TTC549 (cell line): ENCODE results near the gene DPP10.

Source experiments
- FAIRE-seq: peaks from 2 replicates; lab custom pipeline; 2012; peaks lifted over from hg19 to GRCh38; lab: Jason Lieb, UNC

DPP10 gene

DNA sequence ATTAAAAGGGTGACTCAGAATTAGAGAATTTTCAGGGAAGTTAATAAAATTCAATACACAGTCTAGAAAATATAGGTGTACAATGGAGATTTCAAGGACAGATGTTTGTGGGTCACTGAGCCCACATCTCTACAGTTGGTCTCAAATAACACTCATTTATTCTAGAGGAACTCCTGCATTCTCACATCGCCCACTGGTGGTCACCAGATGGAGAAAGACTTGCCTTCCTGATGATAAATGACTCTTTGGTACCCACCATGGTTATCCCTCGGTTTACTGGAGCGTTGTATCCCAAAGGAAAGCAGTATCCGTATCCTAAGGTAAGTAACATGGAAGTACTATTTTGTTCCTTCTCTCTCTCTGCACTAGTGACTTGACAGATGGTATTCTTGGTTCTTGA, 1297.1 kb downstream of the DPP10 start:
- FAIRE-seq: no peak

DNA sequence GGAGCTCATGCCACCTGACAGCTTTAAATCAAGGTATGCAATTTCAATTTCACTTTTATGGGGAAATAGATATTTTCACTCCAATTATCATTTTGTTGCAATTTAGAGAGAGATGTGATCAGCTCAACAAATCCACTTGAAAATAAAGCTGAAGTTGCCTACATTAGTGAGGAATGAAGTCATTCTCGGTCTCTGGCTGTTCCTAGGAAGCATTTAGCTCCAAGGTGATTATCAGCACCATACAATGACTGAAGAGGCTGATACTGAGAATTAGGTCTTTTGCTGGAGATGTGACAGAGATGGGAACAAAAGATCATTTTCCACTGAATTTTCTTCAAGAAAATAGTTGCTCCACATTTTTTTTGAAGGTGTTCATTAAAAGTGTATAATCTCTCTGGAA, 1303.7 kb downstream of the DPP10 start:
- no peak for FAIRE-seq

DNA sequence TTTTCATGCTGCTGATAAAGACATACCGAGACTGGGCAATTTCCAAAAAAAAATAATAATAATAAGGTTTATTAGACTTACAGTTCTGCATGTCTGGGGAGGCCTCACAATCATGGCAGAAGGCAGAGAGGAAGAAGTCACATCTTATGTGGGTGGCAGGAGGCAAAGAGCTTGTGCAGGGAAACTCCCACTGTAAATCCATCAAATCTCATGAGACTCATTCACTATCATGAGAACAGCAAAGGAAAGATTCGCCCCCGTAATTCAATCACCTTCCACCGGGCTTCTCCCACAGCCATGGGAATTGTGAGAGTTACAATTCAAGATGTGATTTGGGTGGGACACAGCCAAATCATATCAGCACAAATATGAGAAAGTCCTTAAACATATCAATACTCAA, 1314.8 kb downstream of the DPP10 start:
- FAIRE-seq: no peak

DNA sequence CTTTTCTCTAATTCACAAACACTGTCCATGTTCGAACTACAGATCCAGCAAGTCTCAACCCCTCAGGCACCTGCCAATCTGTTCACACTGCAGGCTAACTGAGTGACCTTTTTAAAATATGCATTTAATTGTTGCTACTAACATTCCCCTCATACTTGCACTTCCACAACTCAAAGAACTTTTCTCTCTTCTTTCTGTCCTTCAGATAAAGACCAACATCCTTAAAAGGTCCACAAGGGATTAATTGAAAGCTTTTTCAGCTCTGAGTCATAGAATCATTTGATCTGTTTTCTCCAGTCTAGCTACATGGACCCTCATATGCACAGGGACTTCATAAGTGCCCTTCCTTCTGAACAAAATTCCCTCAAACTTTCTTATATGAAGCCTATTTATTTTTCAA, 1321.2 kb downstream of the DPP10 start:
- no peak for FAIRE-seq

DNA sequence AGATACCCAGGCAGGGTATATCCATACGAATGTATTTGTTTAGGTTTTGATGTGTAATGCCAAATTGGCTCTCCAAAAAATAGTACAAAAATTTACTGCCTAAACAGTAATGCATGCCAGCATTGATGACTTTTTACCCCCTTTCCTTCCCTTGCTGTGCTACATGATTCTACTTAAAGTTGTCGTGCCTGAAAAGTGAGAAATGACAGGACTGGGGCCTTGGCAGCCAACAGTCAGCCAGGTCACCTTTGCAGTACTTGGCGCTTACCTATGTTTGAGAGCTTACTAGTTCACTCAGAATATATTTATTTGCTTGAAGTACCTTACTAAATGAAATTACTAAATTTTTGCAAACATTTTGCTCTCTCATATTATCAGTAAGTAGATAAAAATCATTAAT, 1329.1 kb downstream of the DPP10 start:
- no peak for FAIRE-seq

DNA sequence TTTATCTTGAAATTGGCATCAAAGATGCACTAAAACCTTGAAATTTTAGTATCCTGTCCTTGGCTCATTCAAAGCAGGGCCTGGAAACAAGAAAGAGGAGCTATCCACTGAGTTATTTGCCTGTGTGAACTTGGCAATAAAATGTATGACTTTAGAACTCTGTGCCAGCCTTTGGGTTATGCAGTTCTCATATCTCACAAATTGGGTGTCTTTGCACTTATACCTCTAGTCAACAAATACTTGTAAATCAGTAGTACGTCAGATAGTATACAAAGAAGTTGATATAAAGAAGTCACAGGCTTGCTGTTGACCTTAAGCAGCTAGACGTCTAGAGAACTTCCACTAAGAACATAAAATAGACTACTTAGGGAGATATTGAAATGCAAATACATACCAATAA, 1331.9 kb downstream of the DPP10 start:
- no peak for FAIRE-seq

DNA sequence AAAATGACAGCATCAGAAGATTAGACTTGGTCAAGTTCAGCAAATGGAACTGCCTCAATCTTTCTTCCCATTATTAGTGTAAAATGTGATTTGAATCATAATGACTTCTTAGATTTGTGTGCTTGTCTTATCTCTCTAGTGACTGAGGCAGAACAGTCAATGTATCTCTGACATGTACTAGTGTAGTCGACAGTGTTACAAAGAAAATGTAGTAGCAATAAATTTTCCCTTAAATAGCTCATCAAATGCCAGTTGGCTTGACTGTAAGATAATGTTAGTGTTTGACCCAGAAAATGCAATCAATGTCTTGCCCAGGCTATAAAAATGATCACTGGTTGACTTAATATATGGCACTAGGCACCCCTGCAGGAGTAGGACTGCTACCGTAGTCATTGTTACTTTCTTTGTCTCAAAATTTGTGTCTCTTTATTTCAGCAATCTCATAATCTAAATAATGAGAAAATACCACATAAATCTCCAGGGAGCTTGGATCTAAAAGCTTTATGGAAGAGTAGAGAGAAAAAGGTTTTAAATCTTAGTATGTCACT, 1336.7 kb downstream of the DPP10 start:
- FAIRE-seq: no peak

DNA sequence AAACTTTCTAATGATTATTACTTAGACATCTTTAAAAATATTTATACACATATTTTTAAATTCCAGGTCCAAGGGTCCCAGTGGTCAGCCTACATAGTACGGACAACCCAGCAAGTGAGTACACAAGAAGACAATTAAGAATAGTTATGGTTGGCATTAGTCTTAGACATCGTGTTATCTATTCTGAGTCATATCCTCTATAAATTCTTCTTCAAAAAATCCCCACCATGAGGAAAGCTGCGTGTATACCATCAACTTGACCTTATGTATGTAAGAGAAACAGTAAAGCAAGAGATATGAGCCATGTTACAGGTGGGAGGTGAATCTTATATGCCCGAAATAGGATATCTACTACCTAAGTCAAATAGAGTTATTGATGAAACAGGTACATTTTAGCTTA, 1339.8 kb downstream of the DPP10 start:
- no peak for FAIRE-seq

DNA sequence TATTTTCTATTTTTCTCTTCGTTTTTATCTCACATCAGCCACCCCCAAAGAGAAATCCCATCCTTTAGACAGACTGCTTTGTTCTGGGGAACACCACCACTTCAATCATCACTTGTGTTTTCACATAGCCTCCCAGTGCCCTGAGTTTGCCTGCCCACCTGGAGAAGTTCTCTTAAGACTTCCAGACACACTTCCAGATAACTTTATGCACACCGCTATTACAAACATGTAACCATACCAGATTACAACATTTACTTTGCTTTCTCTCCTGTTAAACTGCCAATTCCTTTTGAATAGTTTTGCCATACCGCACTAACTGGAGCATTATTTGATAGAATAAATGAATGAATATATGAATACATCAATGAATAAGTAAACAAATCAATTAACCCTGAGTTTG, 1353.6 kb downstream of the DPP10 start:
- FAIRE-seq: no peak

DNA sequence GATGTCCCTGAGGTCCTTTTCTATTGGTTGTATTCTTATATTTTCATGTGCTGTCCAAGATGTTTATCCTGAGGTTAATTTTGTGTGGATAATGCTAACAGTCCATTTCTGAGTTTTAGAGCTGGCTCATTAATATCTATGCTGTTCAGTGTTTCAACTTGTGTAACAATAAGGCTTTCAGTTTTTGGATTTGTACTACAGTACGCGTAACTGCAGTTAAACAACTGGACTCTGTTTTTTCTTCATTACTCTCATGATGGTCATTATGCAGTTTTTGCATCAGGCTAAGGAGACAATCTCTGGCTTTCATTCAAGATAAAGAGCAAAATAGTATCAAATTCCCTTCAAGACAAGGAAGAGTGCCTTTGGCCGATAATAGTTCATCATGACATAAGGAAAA, 1364.8 kb downstream of the DPP10 start:
- FAIRE-seq: no peak

DNA sequence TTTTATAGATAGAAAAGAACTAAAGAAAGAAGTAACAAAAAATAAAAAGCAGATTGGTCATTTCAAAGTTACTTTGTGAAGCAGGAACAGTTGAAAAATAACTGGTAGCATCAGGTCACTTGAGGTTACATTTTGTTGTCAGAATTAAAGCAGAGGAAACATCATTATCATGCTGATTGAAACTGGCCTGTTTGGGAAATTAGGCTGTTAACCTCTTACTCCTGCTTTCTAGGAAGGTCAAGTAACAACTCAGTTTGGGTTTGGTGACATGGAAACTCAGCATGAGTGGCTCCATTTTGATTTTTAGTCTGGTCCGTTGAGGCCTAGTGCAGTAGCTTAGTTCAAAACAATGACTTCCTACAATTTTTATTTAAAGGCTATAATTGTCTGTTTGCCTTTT, 1383.5 kb downstream of the DPP10 start:
- no peak for FAIRE-seq

DNA sequence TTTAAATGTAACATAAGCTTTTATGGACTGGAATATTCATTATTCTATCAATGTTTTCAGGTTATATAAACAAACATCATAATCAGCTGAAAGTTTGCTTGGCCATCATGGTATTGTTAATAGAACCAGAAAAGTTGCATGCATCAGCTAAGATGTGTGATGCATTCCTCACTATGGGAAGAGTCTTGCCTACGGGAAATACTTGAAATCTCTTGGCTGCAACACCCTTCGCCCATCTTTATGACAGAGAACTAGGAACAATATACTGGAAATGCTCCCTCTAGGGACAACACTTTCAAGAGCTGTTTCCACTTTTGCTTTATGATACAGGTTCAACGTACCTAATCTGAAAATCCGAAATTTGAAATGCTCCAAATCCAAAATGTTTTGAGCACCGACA, 1390.8 kb downstream of the DPP10 start:
- no peak for FAIRE-seq

DNA sequence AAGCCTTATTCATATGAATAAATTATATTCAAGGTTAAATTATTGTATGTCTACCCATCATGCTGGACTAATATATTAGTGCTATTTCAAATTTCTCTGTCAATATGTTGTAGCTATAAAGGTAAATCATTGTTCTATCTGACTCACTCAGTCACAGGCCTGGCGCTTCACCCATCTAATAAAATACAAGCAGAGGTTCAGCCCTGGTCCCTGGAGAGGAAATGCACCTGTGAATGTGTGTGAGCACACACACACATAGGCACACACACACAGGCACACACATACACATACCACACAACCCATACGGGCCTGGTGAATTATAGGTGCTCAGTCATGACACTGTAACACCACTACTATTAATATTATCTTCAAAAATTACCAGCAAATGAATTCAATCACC, 1396.1 kb downstream of the DPP10 start:
- FAIRE-seq: no peak

DNA sequence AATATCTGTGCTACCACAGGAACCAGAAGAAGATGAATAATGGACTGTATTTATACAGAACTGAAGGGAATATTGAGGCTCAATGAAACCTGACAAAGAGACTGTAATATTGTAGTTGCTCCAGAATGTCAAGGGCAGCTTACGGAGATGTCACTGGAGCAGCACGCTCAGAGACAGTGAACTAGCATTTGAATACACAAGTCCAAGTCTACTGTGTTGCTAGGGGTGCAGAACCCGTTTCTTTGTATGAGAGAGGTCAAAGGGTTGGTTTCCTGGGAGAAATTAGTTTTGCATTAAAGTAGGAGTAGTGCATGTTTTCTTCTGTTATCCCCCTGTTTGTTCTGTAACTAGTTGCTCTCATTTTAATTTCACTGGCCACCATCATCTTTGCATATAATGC, 1399.9 kb downstream of the DPP10 start:
- no peak for FAIRE-seq

DNA sequence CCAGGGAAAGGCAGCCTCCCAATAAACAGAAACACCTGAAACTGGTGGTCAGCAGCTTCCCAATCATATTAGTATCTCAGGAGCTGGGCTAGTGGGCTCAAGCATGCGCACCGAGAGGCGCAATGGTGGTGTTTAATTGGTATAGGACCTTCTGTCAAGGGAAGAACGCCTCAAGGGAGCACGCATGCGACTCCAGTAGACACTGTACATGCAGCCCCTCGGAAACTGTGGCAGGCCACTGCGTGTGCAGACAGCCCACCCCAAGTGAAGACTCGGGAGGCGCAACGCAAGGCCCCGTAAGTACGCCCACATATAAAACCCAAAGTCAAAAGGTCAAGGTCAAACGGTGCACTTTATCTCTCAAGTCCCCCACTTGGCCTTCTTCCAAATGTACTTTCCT, 1405.8 kb downstream of the DPP10 start:
- FAIRE-seq: no peak

DNA sequence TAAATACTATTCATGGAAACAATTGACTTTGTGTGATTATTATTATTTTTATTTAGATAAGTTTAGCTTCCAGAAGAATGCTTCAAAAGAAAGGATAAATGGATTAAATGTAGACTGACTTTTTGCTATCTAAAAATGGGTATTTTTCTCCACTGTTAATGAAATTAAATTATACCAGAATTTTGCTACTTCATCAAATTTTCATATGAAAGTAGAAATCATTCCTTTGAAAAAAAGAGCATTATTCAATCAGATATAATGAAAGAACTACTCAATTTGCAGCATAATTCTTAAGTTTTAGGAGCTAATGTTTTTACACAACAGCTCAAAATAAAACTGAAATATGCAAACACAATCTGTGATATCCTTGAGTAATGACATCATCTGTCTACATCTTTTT, 1424.6 kb downstream of the DPP10 start:
- no peak for FAIRE-seq

DNA sequence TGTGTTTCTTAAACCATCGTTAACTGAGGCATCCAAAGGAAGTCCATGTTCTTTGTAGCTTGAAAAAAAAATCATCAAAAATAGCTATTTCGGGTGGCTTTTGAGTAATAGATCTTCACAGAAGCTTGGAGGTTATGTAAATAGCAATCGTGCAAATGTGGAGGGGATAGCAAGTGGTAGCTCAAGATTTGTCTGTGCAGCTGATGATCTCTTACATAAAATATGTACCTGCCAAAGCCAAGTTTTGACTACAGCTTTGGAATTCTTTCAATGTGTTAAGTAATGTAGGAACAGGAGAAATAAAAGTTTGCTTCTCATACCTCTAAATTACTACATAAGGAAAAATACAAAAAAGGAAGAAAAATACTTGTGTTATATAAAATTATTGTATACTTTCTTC, 1432.0 kb downstream of the DPP10 start:
- no peak for FAIRE-seq

DNA sequence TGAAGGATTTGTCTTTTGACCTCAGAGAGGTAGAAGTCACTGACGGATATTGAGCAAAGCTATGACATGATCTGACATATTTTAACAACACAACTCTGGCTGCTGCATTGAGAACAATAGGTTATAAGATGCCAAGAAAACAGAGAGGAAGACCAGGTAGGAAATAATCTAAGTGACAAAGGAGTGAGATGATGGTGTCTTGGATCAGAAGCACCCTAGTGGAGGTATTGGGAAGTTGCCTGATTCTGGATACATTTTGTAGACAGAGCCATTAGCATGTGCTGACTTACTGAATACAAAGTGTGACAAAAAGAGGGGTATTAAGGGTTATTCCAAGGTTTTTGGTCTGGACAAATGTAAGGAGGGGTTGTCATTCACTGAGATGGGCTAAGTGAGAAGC, 1438.1 kb downstream of the DPP10 start:
- FAIRE-seq: no peak

DNA sequence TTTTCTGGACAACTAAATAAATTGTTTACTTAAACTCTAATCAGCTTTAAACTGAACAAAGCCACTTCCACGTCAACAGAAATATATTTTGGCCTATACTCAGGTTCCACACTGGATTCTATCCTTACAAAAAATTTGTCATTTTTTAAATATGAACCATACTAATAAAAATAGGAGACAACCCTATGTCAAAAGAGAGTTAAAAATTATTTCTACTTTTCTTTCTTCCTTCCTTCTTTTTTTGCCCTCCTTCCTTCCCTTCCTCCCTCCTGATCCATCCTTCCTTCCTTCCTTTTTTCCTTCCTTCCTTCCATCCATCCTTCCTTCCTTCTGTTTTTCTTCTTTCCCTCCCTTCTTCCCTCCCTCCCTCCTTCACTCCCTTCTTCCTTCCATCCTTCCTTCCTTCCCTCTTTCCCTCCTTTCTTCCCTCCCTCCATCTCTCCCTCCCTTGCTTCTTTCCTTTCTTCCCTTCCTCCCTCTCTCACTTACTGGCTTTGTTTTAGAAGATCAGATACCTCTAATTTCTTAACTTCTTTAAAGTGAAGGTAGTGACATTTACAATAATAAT, 1444.9 kb downstream of the DPP10 start:
- FAIRE-seq: no peak
